ENCODE data around the gene COQ10A. TPM values are rescaled to one million over a fixed set of nuclear protein-coding genes. Genes with fewer than 3 reads are reported as not detected.

Gene COQ10A
- total RNA-seq, 1 donor from 2014 or later, result 18.0 TPM

DNA sequence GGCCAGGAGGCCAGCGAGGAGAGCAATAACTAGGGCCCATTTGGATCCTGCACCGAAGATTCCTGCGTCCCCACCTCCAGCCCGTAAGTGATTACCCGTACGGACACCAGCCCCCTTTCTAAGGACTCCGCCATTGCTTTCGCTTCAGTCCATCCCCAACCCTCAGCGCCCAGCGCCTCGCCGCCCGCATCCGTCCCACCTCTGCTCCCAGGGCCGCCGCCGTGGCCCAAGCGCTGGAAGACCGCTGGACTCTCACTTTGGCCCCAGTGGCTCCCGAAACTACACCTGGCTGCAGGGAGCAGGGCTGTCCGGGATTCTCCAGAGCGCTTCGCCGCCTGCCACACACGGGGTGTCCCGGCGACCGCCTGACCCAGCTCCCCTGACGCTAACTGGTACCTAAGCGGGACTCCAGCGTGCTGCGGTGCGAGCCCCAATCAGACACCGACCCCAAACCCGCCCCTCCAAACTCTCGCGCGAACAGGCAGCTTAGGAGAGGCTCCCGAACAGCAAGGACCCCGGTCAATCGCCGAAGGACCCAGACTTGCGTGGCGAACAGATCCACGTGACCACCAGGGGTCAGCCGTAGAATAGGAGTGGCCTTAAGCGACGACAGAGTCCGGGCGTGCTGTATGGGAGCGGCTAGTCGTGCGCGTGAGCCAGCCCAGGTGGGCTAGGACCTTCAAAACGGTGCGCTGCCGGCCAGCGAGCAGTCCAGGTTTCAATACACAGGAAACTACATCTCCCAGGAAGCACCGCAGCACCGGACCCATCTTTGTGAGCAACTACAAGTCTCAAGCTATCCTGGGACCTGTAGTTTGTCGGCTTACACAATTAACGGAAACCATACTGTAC is 49.1 kb downstream of the COQ10A start, which contains the start of gene CNPY2:
CNPY2 (minus strand) TSS at position 367 of the 852 bp plus-strand sequence. CDS start 771 bp downstream, outside the sequence.
- peak; percentile 83 for DNase-seq (ENCODE audit: low spot score)
- intact Hi-C loops (cut with micrococcal nuclease), result loop anchor here (1.0 kb wide), 10 partner anchors 16 to 197 kb away; partner anchors contain the start of genes CS, IL23A, PAN2 and RNF41
- H3K36me3 Mint-ChIP-seq (ENCODE audit: low read depth), result peaks cover 20% of the 10 kb centered on the region

DNA sequence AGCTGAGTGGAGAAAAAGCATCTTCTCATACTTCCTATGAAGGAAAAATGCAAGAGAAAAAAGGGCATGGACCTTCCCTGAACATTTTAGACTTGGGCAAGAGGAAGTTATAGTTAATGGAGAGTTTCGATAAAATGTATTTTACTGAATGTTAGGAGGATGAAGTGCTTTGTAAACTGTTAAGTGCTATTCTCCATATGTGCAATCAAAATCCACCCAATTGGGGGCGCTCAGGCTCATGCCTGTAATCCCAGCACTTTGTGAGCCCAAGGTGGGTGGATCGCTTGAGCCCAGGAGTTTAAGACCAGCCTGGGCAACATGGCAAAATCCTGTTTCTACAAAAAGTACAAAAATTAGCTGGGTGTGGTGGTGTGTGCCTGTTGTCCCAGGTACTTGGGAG is 50.9 kb downstream of the COQ10A start:
- no peak overlapping the region for H3K4me3 Mint-ChIP-seq
- no peak for DNase-seq (ENCODE audit: low spot score)
- no peak overlapping the region for H3K27ac Mint-ChIP-seq
- H3K4me1 Mint-ChIP-seq (ENCODE audit: low read depth), result peaks cover 12% of the 10 kb centered on the region
- H3K36me3 Mint-ChIP-seq (ENCODE audit: low read depth), result peaks cover 23% of the 10 kb centered on the region
- no peaks in the 10 kb centered on the region for H3K27me3 Mint-ChIP-seq (ENCODE audit: insufficient read depth)
- no peaks in the 10 kb centered on the region for H3K9me3 Mint-ChIP-seq
- intact Hi-C loops (cut with micrococcal nuclease), result no loop called here

More for the DNA sequence above, 49.1 kb downstream of the COQ10A start, which contains the start of gene CNPY2:
- H3K4me1 Mint-ChIP-seq (ENCODE audit: low read depth), result peaks cover 12% of the 10 kb centered on the region
- no peaks in the 10 kb centered on the region for H3K27me3 Mint-ChIP-seq (ENCODE audit: insufficient read depth)
- H3K27ac Mint-ChIP-seq, result peak within 1 kb of the TSS; percentile 96
- H3K4me3 Mint-ChIP-seq, result peak within 1 kb of the TSS; percentile 98
- H3K9me3 Mint-ChIP-seq, result no peaks in the 10 kb centered on the region

Other genes starting within 250 kb of the COQ10A start
- 31.9 and 35.7 TPM in 2 replicates for gene IKZF4, start 245.9 kb upstream of the COQ10A start, total RNA-seq
- 35.4 and 38.2 TPM in 2 replicates for gene RPS26, start 225.0 kb upstream of the COQ10A start, total RNA-seq
- 0.51 and 0.65 TPM in 2 replicates for gene ERBB3, start 186.8 kb upstream of the COQ10A start, total RNA-seq
- 404 and 419 TPM in 2 replicates for gene PA2G4, start 162.4 kb upstream of the COQ10A start, total RNA-seq
- 3,669 and 3,676 TPM in 2 replicates for gene RPL41, start 150.3 kb upstream of the COQ10A start, total RNA-seq
- gene ZC3H10, start 148.7 kb upstream of the COQ10A start, total RNA-seq, result 13.5 and 13.7 TPM in 2 replicates
- gene ESYT1, start 138.7 kb upstream of the COQ10A start, total RNA-seq, result 159 and 161 TPM in 2 replicates
- 58.8 and 67.6 TPM in 2 replicates for gene MYL6B, start 114.4 kb upstream of the COQ10A start, total RNA-seq
- 786 and 802 TPM in 2 replicates for gene MYL6, start 108.6 kb upstream of the COQ10A start, total RNA-seq
- 124 and 132 TPM in 2 replicates for gene SMARCC2, start 77.5 kb upstream of the COQ10A start, total RNA-seq
- 46.9 and 47.2 TPM in 2 replicates for gene RNF41, start 45.0 kb upstream of the COQ10A start, total RNA-seq
- gene NABP2, start 42.6 kb upstream of the COQ10A start, total RNA-seq, result 97.5 and 102 TPM in 2 replicates
- 0.54 and 1.4 TPM in 2 replicates for gene SLC39A5, start 36.9 kb upstream of the COQ10A start, total RNA-seq
- 71.0 and 83.9 TPM in 2 replicates for gene ANKRD52, start 8.6 kb upstream of the COQ10A start, total RNA-seq
- 269 and 280 TPM in 2 replicates for gene CS, start 33.4 kb downstream of the COQ10A start, total RNA-seq
- gene CNPY2, start 49.0 kb downstream of the COQ10A start, total RNA-seq, result 170 and 172 TPM in 2 replicates
- gene PAN2, start 67.1 kb downstream of the COQ10A start, total RNA-seq, result 20.9 and 21.3 TPM in 2 replicates
- 40.0 and 43.3 TPM in 2 replicates for gene IL23A, start 71.9 kb downstream of the COQ10A start, total RNA-seq
- gene STAT2, start 93.2 kb downstream of the COQ10A start, total RNA-seq, result 70.2 and 71.3 TPM in 2 replicates
- not detected in 2 replicates for gene APOF, start 95.9 kb downstream of the COQ10A start, total RNA-seq
- gene TIMELESS, start 182.5 kb downstream of the COQ10A start, total RNA-seq, result 44.9 and 45.8 TPM in 2 replicates
- not detected in 2 replicates for gene MIP, start 187.7 kb downstream of the COQ10A start, total RNA-seq
- gene SPRYD4, start 201.6 kb downstream of the COQ10A start, total RNA-seq, result 5.0 and 5.5 TPM in 2 replicates
- 1.5 and 2.6 TPM in 2 replicates for gene GLS2, start 221.2 kb downstream of the COQ10A start, total RNA-seq

All from activated T-helper 1 cell treated with anti-CD3 and anti-CD28 coated beads, Interleukin-12 subunit alpha, Interleukin-12 subunit beta, Interleukin-2, Interleukin-4 antibody, amounts not matched to agents 30 ng/mL and 10 ng/mL and 1 ng/mL, durations not matched to agents 14 hours and 24 hours and 36 hours (primary cell).